Mammary epithelial cell (primary cell): ENCODE measurements around the gene FAM229A.

Source experiments
- EZH2 ChIP-seq: IDR thresholded peaks from 2 replicates; pipeline ENCODE4 v1.6.1; 2012; ENCODE audit warnings: low read length, inconsistent platforms, borderline replicate concordance
- TF ChIP-seq, protein P1 (sequence below), 2 donors: IDR thresholded peaks in 1 of 2; conservative IDR thresholded peaks in 1 of 2; 2 replicates each; pipeline ENCODE4 v1.5.1; 2011 to 2012; ENCODE audit warnings: inconsistent platforms in 2 of 2, low read length in 2 of 2, mild to moderate bottlenecking in 2 of 2, control low read depth in 1 of 2, low read depth in 1 of 2; ENCODE audit not compliant: insufficient read depth in 1 of 2; ENCODE audit errors: extremely low read depth in 1 of 2

DNA sequence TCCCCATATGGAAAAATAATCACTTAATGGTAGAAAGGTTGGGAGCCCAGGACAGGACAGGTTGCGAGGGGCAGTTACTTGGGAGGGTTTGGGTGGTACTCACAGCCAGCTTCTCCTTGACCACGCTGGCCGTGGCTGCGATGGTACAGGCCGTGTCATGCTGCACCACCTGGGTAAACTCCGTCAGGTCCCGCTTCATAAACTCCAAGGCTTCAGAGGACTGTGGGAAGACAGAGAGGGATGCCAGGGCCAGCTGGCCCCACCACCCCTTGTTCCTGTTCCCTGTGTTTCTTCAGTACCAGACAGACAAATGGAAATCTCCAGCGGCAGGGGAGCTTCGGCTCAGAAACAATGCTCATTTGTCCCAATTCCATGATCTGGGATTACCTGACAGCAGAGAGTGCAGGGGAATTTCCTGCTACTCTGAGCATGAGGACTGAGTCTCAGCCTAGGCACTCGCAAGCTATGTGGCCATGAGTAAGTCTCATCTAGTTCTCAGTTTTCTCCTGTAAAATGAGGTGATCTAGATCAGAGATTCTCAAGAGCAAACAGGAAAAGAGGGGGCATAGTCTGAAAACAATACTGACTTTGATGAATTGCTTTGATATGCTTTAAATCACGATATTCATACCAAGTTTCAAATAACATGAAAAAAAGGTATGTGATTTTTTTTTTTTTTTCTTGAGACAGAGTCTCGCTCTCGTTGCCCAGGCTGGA lies 24.5 kb upstream of the FAM229A start:
- TF ChIP-seq, protein P1, sequence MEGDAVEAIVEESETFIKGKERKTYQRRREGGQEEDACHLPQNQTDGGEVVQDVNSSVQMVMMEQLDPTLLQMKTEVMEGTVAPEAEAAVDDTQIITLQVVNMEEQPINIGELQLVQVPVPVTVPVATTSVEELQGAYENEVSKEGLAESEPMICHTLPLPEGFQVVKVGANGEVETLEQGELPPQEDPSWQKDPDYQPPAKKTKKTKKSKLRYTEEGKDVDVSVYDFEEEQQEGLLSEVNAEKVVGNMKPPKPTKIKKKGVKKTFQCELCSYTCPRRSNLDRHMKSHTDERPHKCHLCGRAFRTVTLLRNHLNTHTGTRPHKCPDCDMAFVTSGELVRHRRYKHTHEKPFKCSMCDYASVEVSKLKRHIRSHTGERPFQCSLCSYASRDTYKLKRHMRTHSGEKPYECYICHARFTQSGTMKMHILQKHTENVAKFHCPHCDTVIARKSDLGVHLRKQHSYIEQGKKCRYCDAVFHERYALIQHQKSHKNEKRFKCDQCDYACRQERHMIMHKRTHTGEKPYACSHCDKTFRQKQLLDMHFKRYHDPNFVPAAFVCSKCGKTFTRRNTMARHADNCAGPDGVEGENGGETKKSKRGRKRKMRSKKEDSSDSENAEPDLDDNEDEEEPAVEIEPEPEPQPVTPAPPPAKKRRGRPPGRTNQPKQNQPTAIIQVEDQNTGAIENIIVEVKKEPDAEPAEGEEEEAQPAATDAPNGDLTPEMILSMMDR (conservative IDR thresholded peaks at IDR 0.05 in 1 of 2, IDR thresholded peaks at IDR 0.05 in 1 of 2; ENCODE audit: extremely low read depth in 1 of 2, insufficient read depth in 1 of 2, low read depth in 1 of 2, low read length in 2 of 2), result no peak
- no peak for TF ChIP-seq EZH2
